ENCODE results near the gene PHEX. TPM values are rescaled to one million over a fixed set of nuclear protein-coding genes. Genes with fewer than 3 reads are reported as not detected.

The PHEX gene
- total RNA-seq, 1 donor from 2014 or later: 0.10 TPM

- no peak for ATAC-seq
- intact Hi-C loops (cut with micrococcal nuclease): no loop called here
- no peak for DNase-seq
Observed at GRCh38 chrX:22037911-22038537, 5.9 kb downstream of the PHEX start.

- ATAC-seq (no peak), DNase-seq (no peak)
- intact Hi-C loops (cut with micrococcal nuclease): no loop called here
Observed at GRCh38 chrX:22039541-22039940, 7.4 kb downstream of the PHEX start.

GRCh38 chrX:22040184-22040583, 8.1 kb downstream of the PHEX start:
- no peak for DNase-seq
- no peak for ATAC-seq
- intact Hi-C loops (cut with micrococcal nuclease): no loop called here

- ATAC-seq (no peak), DNase-seq (no peak)
- intact Hi-C loops (cut with micrococcal nuclease): no loop called here
Observed at GRCh38 chrX:22041907-22042530, 9.9 kb downstream of the PHEX start.

- intact Hi-C loops (cut with micrococcal nuclease): no loop called here
- ATAC-seq (no peak), DNase-seq (no peak)
Observed at GRCh38 chrX:22043872-22044271, 11.7 kb downstream of the PHEX start.

GRCh38 chrX:22047468-22047867, 15.3 kb downstream of the PHEX start:
- DNase-seq: no peak
- intact Hi-C loops (cut with micrococcal nuclease): no loop called here
- no peak for ATAC-seq

GRCh38 chrX:22053481-22053880, 21.4 kb downstream of the PHEX start:
- intact Hi-C loops (cut with micrococcal nuclease): no loop called here
- ATAC-seq (no peak), DNase-seq (no peak)

GRCh38 chrX:22056235-22056634, 24.1 kb downstream of the PHEX start:
- no peak for ATAC-seq
- intact Hi-C loops (cut with micrococcal nuclease): no loop called here

GRCh38 chrX:22057667-22058066, 25.5 kb downstream of the PHEX start:
- ATAC-seq (no peak), DNase-seq (no peak)
- intact Hi-C loops (cut with micrococcal nuclease): no loop called here

More at GRCh38 chrX:22056235-22056634, 24.1 kb downstream of the PHEX start:
- no peak for DNase-seq

GRCh38 chrX:22059775-22060174, 27.6 kb downstream of the PHEX start:
- ATAC-seq: no peak
- DNase-seq: no peak
- intact Hi-C loops (cut with micrococcal nuclease): no loop called here

- intact Hi-C loops (cut with micrococcal nuclease): no loop called here
- DNase-seq: no peak
- ATAC-seq: no peak
Observed at GRCh38 chrX:22060415-22061280, 28.5 kb downstream of the PHEX start.

GRCh38 chrX:22063284-22063683, 31.2 kb downstream of the PHEX start:
- intact Hi-C loops (cut with micrococcal nuclease): no loop called here
- no peak for ATAC-seq
- no peak for DNase-seq

GRCh38 chrX:22069586-22069985, 37.5 kb downstream of the PHEX start:
- ATAC-seq: no peak
- intact Hi-C loops (cut with micrococcal nuclease): no loop called here
- DNase-seq: no peak

GRCh38 chrX:22073928-22074327, 41.8 kb downstream of the PHEX start:
- DNase-seq: no peak
- no peak for ATAC-seq
- intact Hi-C loops (cut with micrococcal nuclease): no loop called here

- no peak for ATAC-seq
- intact Hi-C loops (cut with micrococcal nuclease): no loop called here
- DNase-seq: no peak
Observed at GRCh38 chrX:22078117-22078516, 46.0 kb downstream of the PHEX start.

- DNase-seq: peak; percentile 55
- intact Hi-C loops (cut with micrococcal nuclease): no loop called here
- peak; percentile 53 for ATAC-seq
Observed at GRCh38 chrX:22081475-22082092, 49.5 kb downstream of the PHEX start.

GRCh38 chrX:22086003-22086402, 53.9 kb downstream of the PHEX start:
- DNase-seq (no peak), ATAC-seq (no peak)
- intact Hi-C loops (cut with micrococcal nuclease): no loop called here

GRCh38 chrX:22087011-22087557, 55.0 kb downstream of the PHEX start:
- no peak for DNase-seq
- intact Hi-C loops (cut with micrococcal nuclease): no loop called here
- ATAC-seq: no peak

GRCh38 chrX:22088326-22088725, 56.2 kb downstream of the PHEX start:
- ATAC-seq (no peak), DNase-seq (no peak)
- intact Hi-C loops (cut with micrococcal nuclease): no loop called here

- intact Hi-C loops (cut with micrococcal nuclease): no loop called here
- ATAC-seq: no peak
- DNase-seq: no peak
Observed at GRCh38 chrX:22090181-22090580, 58.1 kb downstream of the PHEX start.

All from left ventricle myocardium superior (tissue), 1 donor.